PFSK-1 (cell line): ENCODE results near the gene IGSF21.

Source experiments
- FOXP2 ChIP-seq: optimal IDR thresholded peaks from 2 replicates; pipeline ENCODE3; 2011; ENCODE audit warnings: borderline replicate concordance, control low read depth, inconsistent platforms; ENCODE audit not compliant: insufficient read depth; ENCODE audit errors: extremely low read length, extremely low read depth
- POLR2AphosphoS5 ChIP-seq: IDR thresholded peaks from 2 replicates; pipeline ENCODE4 v1.6.1; 2012; ENCODE audit warnings: low read depth, mild to moderate bottlenecking, control low read depth, low read length, moderate library complexity
- SIN3A ChIP-seq: IDR thresholded peaks from 2 replicates; pipeline ENCODE4 v1.6.1; 2012; ENCODE audit warnings: mild to moderate bottlenecking, low read length, moderate library complexity, borderline replicate concordance; ENCODE audit not compliant: insufficient read depth
- TAF1 ChIP-seq: IDR thresholded peaks from 2 replicates; pipeline ENCODE4 v1.6.1; 2012; ENCODE audit warnings: low read length, control low read depth, borderline replicate concordance; ENCODE audit not compliant: insufficient read depth
- TF ChIP-seq, protein P1 (sequence below), 2 experiments: IDR thresholded peaks; 2 replicates each; pipeline versions ENCODE4 v1.6.1 to v1.8.0; 2011 to 2012; ENCODE audit warnings: low read depth in 2 of 2, low read length in 2 of 2, control low read depth in 1 of 2, inconsistent platforms in 1 of 2, mild to moderate bottlenecking in 1 of 2, moderate library complexity in 1 of 2; ENCODE audit not compliant: insufficient read depth in 1 of 2

DNA sequence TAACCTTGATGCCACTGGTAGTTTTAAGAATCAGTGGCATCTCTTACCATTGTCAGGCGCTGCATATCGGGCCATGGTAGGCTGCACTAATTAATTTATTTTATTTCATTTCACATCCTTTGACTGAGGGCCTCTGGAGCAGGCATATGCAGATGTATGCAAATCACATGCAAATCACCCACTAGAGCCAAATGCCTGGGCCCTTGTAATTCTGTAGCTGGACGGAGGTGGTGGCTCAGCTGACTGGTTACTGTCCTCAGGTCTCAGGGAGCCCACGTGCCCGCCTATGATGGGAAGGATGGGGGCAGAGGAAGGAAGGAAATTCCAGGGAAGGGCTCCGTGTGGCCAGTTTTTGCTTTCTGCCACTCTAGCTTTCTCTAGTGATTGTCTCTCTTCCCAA, 122.7 kb downstream of the IGSF21 start:
- TF ChIP-seq TAF1 (no peak), POLR2AphosphoS5 (no peak), SIN3A (no peak), FOXP2 (no peak)
- TF ChIP-seq, protein P1, sequence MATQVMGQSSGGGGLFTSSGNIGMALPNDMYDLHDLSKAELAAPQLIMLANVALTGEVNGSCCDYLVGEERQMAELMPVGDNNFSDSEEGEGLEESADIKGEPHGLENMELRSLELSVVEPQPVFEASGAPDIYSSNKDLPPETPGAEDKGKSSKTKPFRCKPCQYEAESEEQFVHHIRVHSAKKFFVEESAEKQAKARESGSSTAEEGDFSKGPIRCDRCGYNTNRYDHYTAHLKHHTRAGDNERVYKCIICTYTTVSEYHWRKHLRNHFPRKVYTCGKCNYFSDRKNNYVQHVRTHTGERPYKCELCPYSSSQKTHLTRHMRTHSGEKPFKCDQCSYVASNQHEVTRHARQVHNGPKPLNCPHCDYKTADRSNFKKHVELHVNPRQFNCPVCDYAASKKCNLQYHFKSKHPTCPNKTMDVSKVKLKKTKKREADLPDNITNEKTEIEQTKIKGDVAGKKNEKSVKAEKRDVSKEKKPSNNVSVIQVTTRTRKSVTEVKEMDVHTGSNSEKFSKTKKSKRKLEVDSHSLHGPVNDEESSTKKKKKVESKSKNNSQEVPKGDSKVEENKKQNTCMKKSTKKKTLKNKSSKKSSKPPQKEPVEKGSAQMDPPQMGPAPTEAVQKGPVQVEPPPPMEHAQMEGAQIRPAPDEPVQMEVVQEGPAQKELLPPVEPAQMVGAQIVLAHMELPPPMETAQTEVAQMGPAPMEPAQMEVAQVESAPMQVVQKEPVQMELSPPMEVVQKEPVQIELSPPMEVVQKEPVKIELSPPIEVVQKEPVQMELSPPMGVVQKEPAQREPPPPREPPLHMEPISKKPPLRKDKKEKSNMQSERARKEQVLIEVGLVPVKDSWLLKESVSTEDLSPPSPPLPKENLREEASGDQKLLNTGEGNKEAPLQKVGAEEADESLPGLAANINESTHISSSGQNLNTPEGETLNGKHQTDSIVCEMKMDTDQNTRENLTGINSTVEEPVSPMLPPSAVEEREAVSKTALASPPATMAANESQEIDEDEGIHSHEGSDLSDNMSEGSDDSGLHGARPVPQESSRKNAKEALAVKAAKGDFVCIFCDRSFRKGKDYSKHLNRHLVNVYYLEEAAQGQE (IDR thresholded peaks at IDR 0.05; ENCODE audit: insufficient read depth in 1 of 2, low read depth in 2 of 2, low read length in 2 of 2) = no peak
